HepG2 (cell line): ENCODE measurements around the gene ME3. TPM values are rescaled to one million over a fixed set of nuclear protein-coding genes. Genes with fewer than 3 reads are reported as not detected.

Source experiments
- ATAC-seq: fragments of 200-7000 bp; cut with Tn5 transposase; 3 replicates; pipeline ENCODE4 v1.9.1; 2020; ENCODE audit warnings: mild to moderate bottlenecking, moderate library complexity
- BruUV-seq: library from RNA; stranded (reverse); fragments of 400-500 nt; replicated peaks from 2 replicates; lab custom pipeline; 2021; lab: Mats Ljungman, UMichigan
- CTCF ChIA-PET: fragments of 300-600 bp; formaldehyde crosslinking; extraction: SDS; loops from one replicate; lab custom pipeline; 2021; ENCODE audit warnings: low total read pairs, inconsistent platforms, low intra/inter-chr PET ratio; lab: Yijun Ruan, JAX
- POLR2A ChIA-PET: fragments of 350-600 bp; sonication (Branson Sonifier 250); formaldehyde crosslinking; loops from one replicate; lab custom pipeline; 2020; ENCODE audit warnings: antibody characterized with exemption, inconsistent platforms; lab: Yijun Ruan, JAX
- DNase-seq: peaks from one replicate; pipeline ENCODE4 v3.0.0-alpha.2; 2015; ENCODE audit warnings: low spot score
- FAIRE-seq: peaks from 3 replicates; lab custom pipeline; 2011; peaks lifted over from hg19 to GRCh38; lab: Jason Lieb, UNC
- H2AFZ ChIP-seq: one replicate; pipeline ENCODE4 v1.6.1; 2011; ENCODE audit warnings: low read length, inconsistent platforms
- H3K27ac ChIP-seq: fragments of 300-600 bp; 3 replicates; pipeline ENCODE4 v1.8.0; 2011; ENCODE audit warnings: mixed run types, mild to moderate bottlenecking, mixed read lengths, low read length, inconsistent platforms; ENCODE audit not compliant: insufficient read depth; ENCODE audit errors: extremely low read length
- H3K27me3 ChIP-seq, 2 experiments: fragments of 200-600 bp in 1 of 2; 2 replicates in 1 of 2; 3 replicates in 1 of 2; pipeline versions ENCODE4 v1.6.0 to v1.8.0; 2011; ENCODE audit warnings: low read length in 2 of 2, mild to moderate bottlenecking in 2 of 2, moderate library complexity in 2 of 2, inconsistent platforms in 1 of 2; ENCODE audit not compliant: insufficient read depth in 2 of 2, control insufficient read depth in 1 of 2
- H3K36me3 ChIP-seq, 2 experiments: fragments of 200-600 bp in 1 of 2; replicated peaks in 1 of 2; 2 replicates in 1 of 2; 3 replicates in 1 of 2; pipeline versions ENCODE4 v1.5.1 to v1.8.0; 2011; ENCODE audit warnings: low read length in 2 of 2, inconsistent platforms in 1 of 2; ENCODE audit not compliant: insufficient read depth in 2 of 2, control insufficient read depth in 1 of 2
- H3K4me1 ChIP-seq: 2 replicates; pipeline ENCODE4 v1.5.1; 2012; ENCODE audit warnings: low read length, inconsistent platforms; ENCODE audit not compliant: insufficient read depth
- H3K4me2 ChIP-seq: 2 replicates; pipeline ENCODE4 v1.6.0; 2011; ENCODE audit warnings: low read depth, low read length, inconsistent platforms
- H3K4me3 ChIP-seq, 3 experiments: fragments of 200-600 bp in 1 of 3; sonication (generic), shearing (Covaris generic) in 1 of 3; replicated peaks in 1 of 3; 2 replicates each; pipeline ENCODE4 v1.5.1; 2011 to 2016; ENCODE audit warnings: low read length in 3 of 3, inconsistent platforms in 2 of 3, low read depth in 2 of 3, mild to moderate bottlenecking in 2 of 3, control low read depth in 1 of 3, mixed read lengths in 1 of 3; ENCODE audit not compliant: insufficient read depth in 1 of 3
- H3K79me2 ChIP-seq: one replicate; pipeline ENCODE4 v1.6.1; 2011; ENCODE audit warnings: low read length, inconsistent platforms; ENCODE audit not compliant: insufficient read depth
- H3K9ac ChIP-seq: 2 replicates; pipeline ENCODE4 v1.6.0; 2011; ENCODE audit warnings: mild to moderate bottlenecking, low read depth, low read length, inconsistent platforms; ENCODE audit not compliant: insufficient read depth
- H3K9me3 ChIP-seq: 2 replicates; pipeline ENCODE4 v1.5.1; 2012; ENCODE audit warnings: mild to moderate bottlenecking, low read length
- H4K20me1 ChIP-seq: 2 replicates; pipeline ENCODE4 v1.6.0; 2011; ENCODE audit warnings: inconsistent platforms, mild to moderate bottlenecking, low read length, moderate library complexity; ENCODE audit not compliant: insufficient read depth
- CHD2 ChIP-seq: IDR thresholded peaks from 2 replicates; pipeline ENCODE4 v1.6.1; 2011; ENCODE audit warnings: low read depth, low read length, improper control_type of control experiment
- CREB1 ChIP-seq, 2 experiments: fragments of 450-650 bp in 1 of 2; IDR thresholded peaks; 2 replicates each; pipeline ENCODE4 v1.6.1; 2016 to 2017; ENCODE audit warnings: control low read depth in 1 of 2, mild to moderate bottlenecking in 1 of 2, missing compliant biosample characterization in 1 of 2, missing genetic modification characterization in 1 of 2
- GMEB1 ChIP-seq: sonication (generic); formaldehyde crosslinking; IDR thresholded peaks from 2 replicates; pipeline ENCODE4 v1.5.1; 2020; ENCODE audit warnings: missing genetic modification reagents, mild to moderate bottlenecking, borderline replicate concordance
- GZF1 ChIP-seq: sonication (generic); formaldehyde crosslinking; IDR thresholded peaks from 2 replicates; pipeline ENCODE4 v1.5.1; 2020; ENCODE audit warnings: mild to moderate bottlenecking, missing genetic modification reagents
- HIC2 ChIP-seq: sonication (generic); formaldehyde crosslinking; IDR thresholded peaks from 2 replicates; pipeline ENCODE4 v1.9.0; 2022; ENCODE audit warnings: low read depth, missing genetic modification reagents
- PCBP1 ChIP-seq: fragments of 200-400 bp; formaldehyde crosslinking; IDR thresholded peaks from 2 replicates; pipeline ENCODE4 v1.6.1; 2017; ENCODE audit warnings: mild to moderate bottlenecking, low read depth, low read length, borderline replicate concordance
- RBFOX2 ChIP-seq: fragments of 200-400 bp; formaldehyde crosslinking; IDR thresholded peaks from 2 replicates; pipeline ENCODE4 v1.6.1; 2017; ENCODE audit warnings: low read depth, mild to moderate bottlenecking, low read length
- SCMH1 ChIP-seq: sonication (generic); formaldehyde crosslinking; IDR thresholded peaks from 2 replicates; pipeline ENCODE4 v1.9.0; 2021; ENCODE audit warnings: missing genetic modification reagents, mild to moderate bottlenecking, borderline replicate concordance
- SMC3 ChIP-seq: IDR thresholded peaks from 2 replicates; pipeline ENCODE4 v1.6.1; 2011; ENCODE audit warnings: low read length, improper control_type of control experiment
- SRSF9 ChIP-seq: fragments of 200-400 bp; formaldehyde crosslinking; IDR thresholded peaks from 2 replicates; pipeline ENCODE4 v1.6.1; 2018; ENCODE audit warnings: borderline replicate concordance, mild to moderate bottlenecking, low read depth, low read length; ENCODE audit not compliant: insufficient read depth, poor library complexity, severe bottlenecking
- TCF7 ChIP-seq: sonication (generic); IDR thresholded peaks from 2 replicates; pipeline ENCODE4 v1.6.1; 2016; ENCODE audit warnings: antibody characterized with exemption, low read depth
- ZNF329 ChIP-seq: sonication (generic); formaldehyde crosslinking; IDR thresholded peaks from 2 replicates; pipeline ENCODE4 v1.9.0; 2021; ENCODE audit warnings: low read depth, mild to moderate bottlenecking, missing genetic modification reagents
- ZNF337 ChIP-seq: sonication (generic); formaldehyde crosslinking; IDR thresholded peaks from 2 replicates; pipeline ENCODE4 v1.5.1; 2020; ENCODE audit warnings: missing genetic modification reagents, low read depth, mild to moderate bottlenecking, borderline replicate concordance
- ZNF703 ChIP-seq: sonication (generic); formaldehyde crosslinking; IDR thresholded peaks from 2 replicates; pipeline ENCODE4 v1.5.1; 2020; ENCODE audit warnings: missing genetic modification reagents, mild to moderate bottlenecking, moderate library complexity, borderline replicate concordance
- ZNF737 ChIP-seq: sonication (generic); formaldehyde crosslinking; IDR thresholded peaks from 2 replicates; pipeline ENCODE4 v1.5.0; 2020; ENCODE audit warnings: missing genetic modification reagents, mild to moderate bottlenecking, borderline replicate concordance
- ZNF780A ChIP-seq: sonication (generic); formaldehyde crosslinking; IDR thresholded peaks from 2 replicates; pipeline ENCODE4 v1.8.0; 2022; ENCODE audit warnings: mild to moderate bottlenecking, missing genetic modification reagents, moderate library complexity
- WGBS: methylation state at CpG from one replicate; pipeline ENCODE4 v1.1.6; 2017; ENCODE audit warnings: low lambda C conversion rate; 5-methylcytosine and 5-hydroxymethylcytosine counted together
- in situ Hi-C: cut with HindIII; loops from 2 replicates; pipeline ENCODE4 v1.10.0; 2017; ENCODE audit warnings: low pct_unique_long_range_greater_than_20kb; ENCODE audit not compliant: extremely low pct_ligation_motif_present
- intact Hi-C: fragments of 100-400 bp; cut with micrococcal nuclease; formaldehyde crosslinking; loops from one replicate; pipeline ENCODE4 v1.10.0; 2022; ENCODE audit not compliant: unreplicated experiment
- polyA plus RNA-seq, 8 experiments: library from polyadenylated mRNA; depleted of rRNA in 3 of 8; stranded (reverse) in 7 of 8; unstranded in 1 of 8; fragments of >200 nt; fragmentation: Illumina TruSeq in 4 of 8; extraction: Trizol in 4 of 8; gene quantifications; 2 replicates each; pipeline versions ENCODE4 v1.2.1 to v1.2.3, GENCODE V29; 2011 to 2016; ENCODE audit warnings: low read depth in 4 of 8, missing spikeins in 1 of 8, mixed read lengths in 1 of 8; ENCODE audit not compliant: insufficient read depth in 1 of 8
- total RNA-seq, 5 experiments: library from RNA; depleted of rRNA; stranded (reverse); fragments of >200 nt; fragmentation: Illumina TruSeq; extraction: Trizol; gene quantifications; 2 replicates each; pipeline ENCODE4 v1.2.3, GENCODE V29; 2016; ENCODE audit warnings: low read depth in 1 of 5

ME3 gene
- total and polyA plus RNA-seq, 2 of the 13 experiments (the other 11 are each of a cell fraction or from before 2014, with no cell fraction given), result not detected

- TF ChIP-seq HIC2 (CRISPR knock-in tag), result 0 out of 2 replicates have a peak, but pooled peaks have one; percentile 29
- no peak for TF ChIP-seq TCF7
- TF ChIP-seq CREB1 (IDR thresholded peaks at IDR 0.05), result no peak
- TF ChIP-seq CREB1 (CRISPR knock-in tag; IDR thresholded peaks at IDR 0.05), result no peak
Observed at GRCh38 chr11:86672007-86672621, at the start of gene ME3 (continued).

- Histone ChIP-seq H3K4me3 (no peak overlapping the region), H4K20me1 (no peaks in the 10 kb centered on the region), H3K9ac (no peak overlapping the region), H3K79me2 (no peaks in the 10 kb centered on the region), H2AFZ (no peak overlapping the region), H3K27ac (no peak overlapping the region), H3K9me3 (no peaks in the 10 kb centered on the region), H3K4me1 (no peaks in the 10 kb centered on the region), H3K36me3 (no peaks in the 10 kb centered on the region), H3K4me2 (no peak overlapping the region), H3K27me3 (peaks cover 3 to 8% of the 10 kb centered on the region in 2 experiments; a peak in 3 of 5 replicates)
- no TSS peak for BruUV-seq
- 0% methylated on average over 1 of the region's 1 CpG for WGBS
- FAIRE-seq (no peak), ATAC-seq (no peak), DNase-seq (no peak)
- no peak for TF ChIP-seq ZNF737 (CRISPR knock-in tag)
- TF ChIP-seq ZNF780A (CRISPR knock-in tag), result no peak
- TF ChIP-seq SCMH1 (CRISPR knock-in tag), result no peak
- no peak for TF ChIP-seq ZNF329 (CRISPR knock-in tag)
- TF ChIP-seq CHD2, result no peak
- no peak for TF ChIP-seq ZNF337
- no peak for TF ChIP-seq RBFOX2
- no peak for TF ChIP-seq GMEB1
- no peak for TF ChIP-seq SMC3
- TF ChIP-seq ZNF703, result no peak
- no peak for TF ChIP-seq SRSF9
- TF ChIP-seq PCBP1, result no peak
- TF ChIP-seq GZF1 (CRISPR knock-in tag), result no peak
- CTCF ChIA-PET, result no interaction called here
- intact Hi-C loops (no loop called here), in situ Hi-C loops (no loop called here)
- POLR2A ChIA-PET, result no interaction called here
Observed at GRCh38 chr11:86722006-86722405, 49.6 kb upstream of the ME3 start.
